CD4-positive, alpha-beta T cell treated with Interleukin-10 for 1 hour (primary cell): ENCODE data around the gene CLTB.
A peak's percentile ranks its signal among the peaks of the same experiment; 100 is the strongest.
"Not testable (repeated sequence)": the region's sequence is repeated elsewhere in the genome, so short reads cannot be mapped to it uniquely, and the experiment has no call there.

Experiments used
- DNase-seq: peaks from one replicate; pipeline ENCODE4 v3.0.0-alpha.2; 2020

Gene CLTB

DNA sequence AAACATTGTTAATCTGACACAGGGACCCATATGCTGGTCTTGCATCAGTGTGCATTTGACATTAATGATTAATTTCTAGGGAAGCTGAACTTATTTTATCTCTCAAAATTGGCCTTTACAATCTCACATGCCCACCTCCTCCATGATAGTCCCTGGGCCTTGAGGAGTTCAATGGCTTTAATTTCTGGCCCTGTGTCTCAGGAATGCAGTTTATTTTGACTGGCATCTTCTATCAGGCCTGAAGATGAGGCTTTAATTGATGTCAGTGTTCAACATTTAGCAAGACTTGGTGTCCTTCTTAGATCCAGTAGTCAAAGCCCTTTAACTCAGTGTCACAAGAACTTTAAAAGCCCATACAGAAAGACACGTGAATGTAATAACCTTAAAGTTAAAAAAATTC is 10.5 kb upstream of the CLTB start:
- no peak for DNase-seq

- DNase-seq = no peak
Observed at GRCh38 chr5:176425791-176426190, 9.5 kb upstream of the CLTB start.

DNA sequence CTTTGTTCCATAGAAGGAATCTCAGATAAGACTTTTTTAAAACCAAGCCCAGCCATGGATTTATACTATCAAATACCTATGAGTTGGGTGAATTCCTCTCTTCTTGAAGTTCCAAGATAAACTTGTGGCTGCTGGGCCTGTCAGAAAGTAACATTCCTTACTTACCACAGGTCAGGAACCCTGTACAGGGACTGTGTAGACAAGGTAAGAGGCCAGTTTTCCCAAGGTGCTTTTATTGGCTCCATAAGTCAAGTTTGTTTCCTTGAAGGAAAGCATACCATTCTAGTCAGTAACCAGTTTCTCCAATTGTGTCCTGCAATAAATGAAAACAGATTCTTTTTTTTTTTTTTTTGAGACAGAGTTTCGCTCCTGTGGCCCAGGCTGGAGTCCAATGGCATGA is 8.8 kb upstream of the CLTB start:
- DNase-seq = no peak

DNA sequence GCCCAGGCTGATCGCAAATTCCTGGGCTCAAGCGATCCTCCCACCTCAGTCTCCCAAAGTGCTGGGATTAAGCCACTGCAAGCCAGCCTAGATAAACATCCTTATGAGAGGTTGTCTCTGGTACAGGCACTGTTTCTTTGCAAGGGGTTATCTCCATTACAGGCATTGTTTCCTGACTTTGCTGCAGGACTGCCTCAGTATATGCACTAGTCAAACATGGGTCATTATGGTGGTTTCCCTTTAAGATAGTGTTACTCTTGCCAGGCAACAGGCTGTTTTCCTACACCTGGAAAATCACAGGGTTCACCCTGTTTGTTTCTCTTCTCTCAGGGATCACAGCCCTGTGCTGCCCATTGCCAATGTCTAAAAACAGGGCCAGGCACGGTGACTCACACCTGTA is 7.8 kb upstream of the CLTB start:
- no peak for DNase-seq

DNA sequence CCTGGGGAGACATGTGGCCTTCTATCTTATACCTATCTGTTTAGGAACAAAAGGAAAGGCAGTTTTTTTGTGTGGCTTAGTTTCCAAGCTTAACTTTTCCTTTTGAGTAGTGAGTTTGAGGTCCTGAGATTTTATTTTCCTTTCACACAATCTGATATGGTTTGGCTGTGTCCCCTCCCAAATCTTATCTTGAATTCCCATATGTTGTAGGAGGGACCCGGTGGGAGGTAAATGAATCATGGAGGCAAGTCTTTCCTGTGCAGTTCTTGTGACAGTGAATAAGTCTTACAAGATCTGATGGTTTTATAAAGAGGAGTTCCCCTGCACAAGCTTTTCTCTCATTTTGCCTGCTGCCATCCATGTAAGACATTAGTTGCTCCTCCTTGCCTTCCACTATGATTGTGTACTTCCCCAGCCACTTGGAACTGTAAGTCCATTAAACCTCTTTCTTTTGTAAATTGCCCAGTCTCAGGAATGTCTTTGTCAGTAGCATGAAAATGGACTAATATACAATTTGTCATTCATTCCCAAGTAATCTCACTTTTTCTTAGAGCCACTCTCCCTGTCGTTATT is 4.7 kb upstream of the CLTB start:
- DNase-seq = no peak

DNA sequence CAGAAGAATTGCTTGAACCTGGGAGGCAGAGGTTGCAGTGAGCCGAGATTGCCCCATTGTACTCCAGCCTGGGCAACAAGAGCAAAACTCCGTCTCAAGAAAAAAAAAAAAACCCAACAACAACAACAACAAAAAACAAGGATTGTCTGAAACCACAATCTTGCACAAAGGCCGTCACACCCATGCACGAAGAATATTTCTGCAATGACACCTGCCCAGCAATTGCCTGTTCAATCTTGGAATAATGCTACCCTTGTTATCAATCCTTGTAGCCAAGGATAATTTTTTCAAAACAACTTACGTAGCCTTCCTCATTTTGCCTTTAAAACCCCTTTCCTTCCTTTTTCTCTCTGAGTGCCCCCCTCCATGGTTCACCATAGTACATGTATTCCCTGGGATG is 3.7 kb upstream of the CLTB start:
- no peak for DNase-seq

- DNase-seq = no peak
Observed at GRCh38 chr5:176418251-176418650, 1.9 kb upstream of the CLTB start.

DNA sequence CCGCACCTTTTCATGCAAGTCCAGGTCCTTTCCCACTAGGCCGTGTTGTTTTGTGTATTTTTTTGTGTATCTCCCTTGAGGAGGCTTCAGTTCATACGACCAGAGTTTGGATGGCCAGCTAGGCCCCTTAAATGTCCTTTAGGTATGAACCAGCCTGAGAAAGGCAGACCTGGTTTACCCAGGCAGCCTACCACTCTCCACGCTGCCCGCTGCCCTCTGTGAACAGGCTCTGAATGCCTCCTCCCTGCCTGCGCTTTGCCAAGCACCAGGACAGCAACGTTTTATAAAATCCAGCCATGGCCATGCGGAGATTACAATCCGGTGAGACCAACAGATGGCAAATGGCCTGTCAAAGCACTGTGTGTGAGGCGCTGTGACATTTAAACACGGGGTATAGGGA is 626 bp upstream of the CLTB start:
- DNase-seq = no peak

DNA sequence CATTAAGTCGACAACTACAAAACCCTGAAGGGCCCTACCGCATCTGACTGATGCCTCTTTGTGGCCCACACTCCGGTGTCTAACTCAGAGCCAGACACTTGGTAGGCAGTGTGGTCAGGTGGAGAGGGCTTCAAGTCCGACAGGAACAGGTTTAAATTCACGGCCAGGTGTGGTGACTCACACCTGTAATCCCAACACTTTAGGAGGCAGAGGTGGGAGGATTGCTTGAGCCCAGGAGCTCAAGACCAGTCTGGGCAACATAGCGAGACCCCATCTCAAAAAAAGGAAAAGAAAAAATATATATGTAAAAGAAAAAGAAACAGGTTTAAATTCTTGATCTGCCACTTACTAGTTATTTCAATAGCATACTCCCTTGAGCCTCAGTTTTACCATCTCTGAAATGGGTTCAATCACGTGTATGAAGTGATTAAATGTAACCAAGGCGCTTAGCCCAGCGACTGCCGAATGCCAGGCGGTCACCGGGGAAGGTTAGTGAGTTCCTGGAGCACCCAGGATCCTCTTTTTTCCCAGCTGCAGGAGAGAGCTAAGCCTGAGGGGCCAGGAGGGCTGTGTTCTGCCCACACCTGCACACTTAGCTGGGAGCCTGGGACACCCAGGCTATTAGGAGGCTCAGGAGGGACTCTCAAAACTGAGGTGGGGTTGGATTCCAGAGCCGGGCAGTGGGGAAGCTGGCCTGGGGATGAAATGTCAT is 943 bp downstream of the CLTB start:
- peak; percentile 9 for DNase-seq

GRCh38 chr5:176414704-176415103 is 1.6 kb downstream of the CLTB start:
- DNase-seq = no peak

DNA sequence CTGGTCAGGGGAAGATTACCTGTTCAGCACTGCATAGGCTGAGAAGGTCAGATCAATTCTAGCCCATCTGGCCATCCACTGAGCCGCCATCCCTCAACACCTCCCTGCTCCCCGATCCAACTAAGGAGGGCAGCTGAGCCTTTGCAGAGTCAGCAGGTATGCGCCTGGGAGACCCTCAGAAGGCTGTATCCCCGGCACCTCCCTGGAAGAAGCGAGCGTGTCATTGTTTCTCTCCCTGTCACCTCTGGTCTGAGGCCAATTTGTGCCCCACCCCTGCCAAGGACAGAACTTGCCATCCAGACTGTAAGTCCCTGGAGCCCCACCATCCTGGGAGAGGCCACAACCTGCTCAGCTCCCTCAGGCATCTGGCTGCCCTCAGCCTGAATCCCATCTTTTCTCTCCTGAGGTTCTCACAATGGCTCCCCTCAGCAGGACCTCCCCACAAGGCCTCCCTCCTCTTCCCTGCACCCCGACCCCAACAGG is 2.6 kb downstream of the CLTB start:
- no peak for DNase-seq

DNA sequence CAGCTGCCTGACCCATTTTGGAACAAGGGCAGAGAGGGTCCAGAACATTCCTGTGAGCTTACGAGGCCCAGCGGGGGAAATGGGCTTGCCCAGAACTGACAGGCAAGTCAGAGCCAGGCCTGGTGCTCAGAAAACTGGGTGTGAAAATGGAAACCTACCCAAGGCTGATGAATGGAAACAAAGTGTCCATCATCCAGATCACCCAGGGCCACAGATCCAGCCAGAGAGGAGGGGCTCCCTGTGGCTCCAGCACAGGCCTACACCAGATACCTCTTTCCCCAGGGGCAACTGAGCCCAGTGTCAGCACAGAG is 3.1 kb downstream of the CLTB start:
- DNase-seq = no peak

- no peak for DNase-seq
Observed at GRCh38 chr5:176412517-176413254, 3.7 kb downstream of the CLTB start.

DNA sequence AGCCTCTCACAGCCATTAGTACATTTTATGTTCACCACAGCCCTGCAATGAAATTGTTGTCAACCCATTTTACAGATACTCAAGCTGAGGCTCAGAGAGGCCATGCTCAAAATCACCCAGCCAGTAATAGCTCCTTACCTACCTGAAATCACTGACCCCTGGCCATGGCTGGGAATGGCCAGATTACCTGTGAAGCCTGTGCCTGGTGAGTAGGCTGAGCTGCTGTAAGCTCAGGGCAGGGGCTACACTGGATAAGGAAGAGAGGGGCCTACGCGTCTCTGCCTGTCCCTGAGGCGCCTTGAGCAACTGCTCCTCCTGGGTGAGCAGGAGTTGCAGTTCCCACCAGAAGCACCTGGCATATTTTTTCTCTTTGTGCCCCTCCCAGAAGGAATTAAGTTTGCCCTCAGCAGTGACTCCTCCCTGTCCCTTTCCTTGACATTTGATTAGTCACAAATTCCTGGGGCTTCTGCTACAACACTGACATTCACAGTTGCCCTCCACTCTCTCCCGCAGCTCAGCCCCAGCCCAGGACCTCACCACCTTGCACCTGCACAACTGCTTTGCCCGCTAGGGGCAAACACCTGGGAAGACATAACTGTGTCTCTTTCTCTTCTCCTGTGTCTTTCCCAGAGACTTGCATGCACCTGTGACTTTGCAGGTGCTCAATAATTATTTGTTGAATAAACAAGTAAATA is 5.7 kb downstream of the CLTB start:
- no peak for DNase-seq

- DNase-seq = no peak
Observed at GRCh38 chr5:176409765-176410164, 6.6 kb downstream of the CLTB start.

GRCh38 chr5:176408590-176408989 is 7.7 kb downstream of the CLTB start:
- no peak for DNase-seq

GRCh38 chr5:176408252-176408573 is 8.1 kb downstream of the CLTB start:
- not testable (repeated sequence) for DNase-seq

DNA sequence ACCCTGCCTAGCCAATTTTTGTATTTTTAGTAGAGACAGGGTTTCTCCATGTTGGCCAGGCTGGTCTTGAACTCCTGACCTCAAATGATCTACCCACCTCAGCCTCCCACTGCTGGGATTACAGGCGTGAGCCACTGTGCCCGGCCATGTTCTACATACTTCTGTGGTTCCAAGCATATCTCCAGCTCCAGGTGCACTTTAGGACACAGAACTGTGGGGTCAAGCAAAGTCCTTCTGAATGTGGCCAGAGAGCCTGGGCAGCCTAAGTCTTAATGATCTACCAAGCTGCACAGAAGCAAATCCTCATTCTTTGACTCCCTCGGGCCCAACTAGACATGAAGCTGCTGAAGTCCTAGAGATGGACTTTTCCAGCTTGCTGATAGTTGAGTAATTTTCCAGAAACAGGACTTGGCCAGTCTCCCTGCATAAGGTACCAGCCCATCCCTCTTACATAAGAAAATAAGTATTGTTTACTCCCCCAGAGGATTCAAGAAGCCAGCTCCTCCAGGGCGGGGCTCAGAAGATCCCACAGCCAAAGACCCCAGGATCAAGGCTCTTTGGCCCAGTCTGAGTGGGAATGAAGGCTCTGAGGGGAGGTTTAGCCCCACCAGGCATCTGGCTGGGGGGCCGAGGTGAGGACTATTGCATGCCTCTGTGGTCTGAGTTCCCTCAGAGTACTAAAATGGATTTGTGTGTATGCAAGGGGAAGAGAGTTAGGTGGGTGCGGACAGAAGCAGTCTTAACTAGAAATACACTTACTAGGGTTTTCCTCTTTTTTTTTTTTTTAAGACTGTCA is 8.7 kb downstream of the CLTB start:
- no peak for DNase-seq

- no peak for DNase-seq
Observed at GRCh38 chr5:176406436-176407052, 9.8 kb downstream of the CLTB start.

- no peak for DNase-seq
Observed at GRCh38 chr5:176405656-176406435, 10.5 kb downstream of the CLTB start.

- no peak for DNase-seq
Observed at GRCh38 chr5:176401281-176402205, 14.8 kb downstream of the CLTB start.
